Loucy (cell line): ENCODE data around the gene CCDC38.

ENCODE experiments used
- H2AFZ ChIP-seq: fragments of 200-600 bp; sonication (generic); 2 replicates; pipeline ENCODE4 v1.6.0; 2016; ENCODE audit warnings: antibody characterized with exemption, mild to moderate bottlenecking, low read length, moderate library complexity
- H3F3A ChIP-seq: fragments of 200-600 bp; 2 replicates; pipeline ENCODE4 v1.6.0; 2016; ENCODE audit warnings: antibody characterized with exemption, low read depth, mild to moderate bottlenecking
- H3K27me3 ChIP-seq: fragments of 200-600 bp; sonication (generic); 2 replicates; pipeline ENCODE4 v1.6.1; 2014; ENCODE audit warnings: low read length, mild to moderate bottlenecking; ENCODE audit not compliant: insufficient read depth, poor library complexity, severe bottlenecking
- H3K36me3 ChIP-seq: fragments of 200-600 bp; sonication (generic); 2 replicates; pipeline ENCODE4 v1.6.1; 2016; ENCODE audit warnings: low read length; ENCODE audit not compliant: insufficient read depth
- H3K4me1 ChIP-seq: fragments of 200-600 bp; sonication (generic); 2 replicates; pipeline ENCODE4 v1.5.1; 2014; ENCODE audit warnings: low read length, mild to moderate bottlenecking; ENCODE audit not compliant: insufficient read depth, poor library complexity, severe bottlenecking
- H3K4me2 ChIP-seq: fragments of 200-600 bp; sonication (generic); 2 replicates; pipeline ENCODE4 v1.6.0; 2014; ENCODE audit warnings: antibody characterized with exemption, low read length, low read depth, mild to moderate bottlenecking; ENCODE audit not compliant: poor library complexity, severe bottlenecking
- H3K4me3 ChIP-seq: fragments of 200-600 bp; sonication (generic); 2 replicates; pipeline ENCODE4 v1.5.1; 2014; ENCODE audit warnings: low read length, mild to moderate bottlenecking, mixed read lengths; ENCODE audit not compliant: poor library complexity, severe bottlenecking
- H3K79me2 ChIP-seq: fragments of 200-600 bp; sonication (generic); 2 replicates; pipeline ENCODE4 v1.6.1; 2014; ENCODE audit warnings: low read length; ENCODE audit not compliant: insufficient read depth
- H3K9ac ChIP-seq: fragments of 200-600 bp; sonication (generic); 2 replicates; pipeline ENCODE4 v1.6.0; 2014; ENCODE audit warnings: mild to moderate bottlenecking, low read depth, low read length, moderate library complexity; ENCODE audit not compliant: poor library complexity, severe bottlenecking
- H3K9me2 ChIP-seq: fragments of 200-600 bp; sonication (generic); replicated peaks from 2 replicates; pipeline ENCODE4 v1.6.1; 2016; ENCODE audit warnings: low read depth, low read length, mixed read lengths
- H3K9me3 ChIP-seq: fragments of 200-600 bp; sonication (generic); 2 replicates; pipeline ENCODE4 v1.6.1; 2014; ENCODE audit warnings: mild to moderate bottlenecking, antibody characterized with exemption, low read length, low read depth; ENCODE audit not compliant: insufficient read depth
- H4K20me1 ChIP-seq: fragments of 200-600 bp; sonication (generic); 2 replicates; pipeline ENCODE4 v1.6.0; 2014; ENCODE audit warnings: antibody characterized with exemption, low read length, mild to moderate bottlenecking; ENCODE audit not compliant: insufficient read depth, poor library complexity, severe bottlenecking
- EZH2phosphoT487 ChIP-seq: fragments of 200-600 bp; IDR thresholded peaks from 2 replicates; pipeline ENCODE4 v1.6.1; 2018; ENCODE audit warnings: antibody characterized with exemption, mild to moderate bottlenecking, moderate library complexity, borderline replicate concordance
- TF ChIP-seq, protein P1 (sequence below): fragments of 200-600 bp; sonication (generic); conservative IDR thresholded peaks from 2 replicates; pipeline ENCODE4 v1.5.1; 2014; ENCODE audit warnings: mild to moderate bottlenecking, antibody characterized with exemption, low read length

The CCDC38 gene

GRCh38 chr12:95836185-95836609 is 106.2 kb downstream of the CCDC38 start:
- no peaks in the 10 kb centered on the region for H3K36me3 ChIP-seq
- H3K9me2 ChIP-seq, result no peaks in the 10 kb centered on the region
- no peak overlapping the region for H2AFZ ChIP-seq
- TF ChIP-seq EZH2phosphoT487, result no peak
- TF ChIP-seq, protein P1, sequence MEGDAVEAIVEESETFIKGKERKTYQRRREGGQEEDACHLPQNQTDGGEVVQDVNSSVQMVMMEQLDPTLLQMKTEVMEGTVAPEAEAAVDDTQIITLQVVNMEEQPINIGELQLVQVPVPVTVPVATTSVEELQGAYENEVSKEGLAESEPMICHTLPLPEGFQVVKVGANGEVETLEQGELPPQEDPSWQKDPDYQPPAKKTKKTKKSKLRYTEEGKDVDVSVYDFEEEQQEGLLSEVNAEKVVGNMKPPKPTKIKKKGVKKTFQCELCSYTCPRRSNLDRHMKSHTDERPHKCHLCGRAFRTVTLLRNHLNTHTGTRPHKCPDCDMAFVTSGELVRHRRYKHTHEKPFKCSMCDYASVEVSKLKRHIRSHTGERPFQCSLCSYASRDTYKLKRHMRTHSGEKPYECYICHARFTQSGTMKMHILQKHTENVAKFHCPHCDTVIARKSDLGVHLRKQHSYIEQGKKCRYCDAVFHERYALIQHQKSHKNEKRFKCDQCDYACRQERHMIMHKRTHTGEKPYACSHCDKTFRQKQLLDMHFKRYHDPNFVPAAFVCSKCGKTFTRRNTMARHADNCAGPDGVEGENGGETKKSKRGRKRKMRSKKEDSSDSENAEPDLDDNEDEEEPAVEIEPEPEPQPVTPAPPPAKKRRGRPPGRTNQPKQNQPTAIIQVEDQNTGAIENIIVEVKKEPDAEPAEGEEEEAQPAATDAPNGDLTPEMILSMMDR, result no peak
- H3F3A ChIP-seq, result no peaks in the 10 kb centered on the region
- no peaks in the 10 kb centered on the region for H4K20me1 ChIP-seq
- H3K4me2 ChIP-seq, result no peak overlapping the region
- H3K27me3 ChIP-seq, result no peaks in the 10 kb centered on the region
- H3K79me2 ChIP-seq, result no peaks in the 10 kb centered on the region
- H3K9me3 ChIP-seq, result no peaks in the 10 kb centered on the region
- no peak overlapping the region for H3K4me3 ChIP-seq
- H3K9ac ChIP-seq, result no peak overlapping the region
- no peaks in the 10 kb centered on the region for H3K4me1 ChIP-seq

GRCh38 chr12:95834572-95834971 is 107.8 kb downstream of the CCDC38 start:
- no peaks in the 10 kb centered on the region for H3K4me1 ChIP-seq
- TF ChIP-seq, protein P1, result no peak
- TF ChIP-seq EZH2phosphoT487, result no peak
- no peak overlapping the region for H2AFZ ChIP-seq
- no peaks in the 10 kb centered on the region for H3F3A ChIP-seq
- no peak overlapping the region for H3K9ac ChIP-seq
- no peak overlapping the region for H3K4me2 ChIP-seq
- no peaks in the 10 kb centered on the region for H4K20me1 ChIP-seq
- no peaks in the 10 kb centered on the region for H3K36me3 ChIP-seq
- no peak overlapping the region for H3K4me3 ChIP-seq
- H3K79me2 ChIP-seq, result no peaks in the 10 kb centered on the region
- H3K27me3 ChIP-seq, result no peaks in the 10 kb centered on the region
- H3K9me3 ChIP-seq, result no peaks in the 10 kb centered on the region
- H3K9me2 ChIP-seq, result no peaks in the 10 kb centered on the region

DNA sequence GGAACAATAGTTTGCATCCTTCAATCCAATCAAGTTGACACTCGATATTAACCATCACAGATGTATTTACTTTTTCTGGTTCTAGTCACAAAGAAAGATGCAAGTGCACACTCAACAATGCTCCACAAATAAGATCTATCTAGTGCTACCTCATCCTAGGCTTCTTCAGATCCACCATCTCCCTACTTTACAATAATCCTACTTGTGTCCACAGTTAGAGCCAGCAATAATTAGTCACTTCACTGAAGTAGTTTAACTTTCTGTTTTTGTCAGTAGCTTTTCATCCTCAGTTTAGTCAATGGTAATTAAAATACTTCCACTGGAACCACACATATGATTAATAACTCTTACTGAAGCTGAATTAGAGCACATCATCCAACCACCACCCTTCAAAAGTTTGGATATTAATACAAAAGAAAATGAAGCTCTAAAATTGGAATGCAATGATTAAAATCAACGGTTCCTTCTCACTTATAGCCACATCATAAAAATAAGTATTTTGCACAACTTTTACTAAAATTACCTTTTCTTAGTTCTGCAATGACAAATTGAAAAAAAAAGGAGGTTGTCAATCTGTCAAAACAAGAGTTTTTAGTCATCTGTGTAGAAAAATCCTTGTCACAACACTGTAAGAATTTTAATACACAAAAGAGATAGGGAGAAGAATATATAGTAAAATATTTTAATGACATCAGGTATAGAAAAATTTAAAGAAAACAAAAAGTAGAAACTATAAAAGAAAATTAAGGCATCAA is 111.9 kb downstream of the CCDC38 start:
- Histone ChIP-seq H3K9ac (no peak overlapping the region), H3K9me3 (no peaks in the 10 kb centered on the region), H3K36me3 (no peaks in the 10 kb centered on the region), H3K4me2 (no peak overlapping the region), H2AFZ (no peak overlapping the region), H3K9me2 (no peaks in the 10 kb centered on the region), H3K27me3 (no peaks in the 10 kb centered on the region), H3K79me2 (no peaks in the 10 kb centered on the region), H3K4me1 (no peaks in the 10 kb centered on the region), H3F3A (no peaks in the 10 kb centered on the region), H3K4me3 (no peak overlapping the region), H4K20me1 (no peaks in the 10 kb centered on the region)
- TF ChIP-seq, protein P1, result no peak
- no peak for TF ChIP-seq EZH2phosphoT487
